Colonic mucosa (tissue), 4 donors: ENCODE measurements around the gene TTC22. TPM values are rescaled to one million over a fixed set of nuclear protein-coding genes. Genes with fewer than 3 reads are reported as not detected.

ENCODE experiments used
- DNase-seq: peaks from one replicate; pipeline ENCODE4 v3.0.0-alpha.2; 2020
- H3K27ac ChIP-seq: fragments of 200-600 bp; one replicate; pipeline ENCODE4 v1.8.0; 2021
- H3K27me3 ChIP-seq: fragments of 200-600 bp; one replicate; pipeline ENCODE4 v1.8.0; 2021
- H3K36me3 ChIP-seq: fragments of 200-600 bp; one replicate; pipeline ENCODE4 v1.8.0; 2021
- H3K4me1 ChIP-seq: fragments of 200-600 bp; one replicate; pipeline ENCODE4 v1.8.0; 2021; ENCODE audit warnings: mild to moderate bottlenecking
- H3K4me3 ChIP-seq: fragments of 200-600 bp; one replicate; pipeline ENCODE4 v1.8.0; 2021
- H3K9ac ChIP-seq, 2 donors: one replicate each; pipeline ENCODE4 v1.7.0; 2013; ENCODE audit warnings: control low read depth in 2 of 2, low read depth in 2 of 2, low read length in 2 of 2
- H3K9me3 ChIP-seq: fragments of 200-600 bp; one replicate; pipeline ENCODE4 v1.8.0; 2021
- CTCF ChIP-seq: fragments of 200-600 bp; IDR thresholded peaks from one replicate; pipeline ENCODE4 v1.8.0; 2022; ENCODE audit warnings: antibody characterized with exemption, mild to moderate bottlenecking
- intact Hi-C: fragments of 100-400 bp; cut with DNase I; formaldehyde crosslinking; loops from one replicate; pipeline ENCODE4 v1.14.1; 2022
- total RNA-seq, 2 donors: library from RNA; stranded (reverse); fragmentation: NEBNext Ultra II Directional in 1 of 2; extraction: Animal tissue kit (Norgen Biotek cat#: 25700) in 1 of 2; gene quantifications; one replicate each; pipeline ENCODE4 v1.2.1, GENCODE V29; 2021
- donor health status: healthy.
- donor health status: DM: no; HTN: no; CAD: no.
- donor health status: DM: no; HTN: no; CAD: no.

Gene TTC22
- total RNA-seq, 2 donors from 2014 or later, result 52.4 to 80.6 TPM

- intact Hi-C loops, result no loop called here
- no peak overlapping the region for H3K9ac ChIP-seq
- DNase-seq, result no peak
- H3K27ac ChIP-seq, result no peak overlapping the region
- no peaks in the 10 kb centered on the region for H3K27me3 ChIP-seq
- H3K9me3 ChIP-seq, result no peaks in the 10 kb centered on the region
- H3K4me3 ChIP-seq, result no peak overlapping the region
- no peaks in the 10 kb centered on the region for H3K36me3 ChIP-seq
- no peak for TF ChIP-seq CTCF
- no peaks in the 10 kb centered on the region for H3K4me1 ChIP-seq
Measured at GRCh38 chr1:54738244-54738643, 62.9 kb downstream of the TTC22 start.

DNA sequence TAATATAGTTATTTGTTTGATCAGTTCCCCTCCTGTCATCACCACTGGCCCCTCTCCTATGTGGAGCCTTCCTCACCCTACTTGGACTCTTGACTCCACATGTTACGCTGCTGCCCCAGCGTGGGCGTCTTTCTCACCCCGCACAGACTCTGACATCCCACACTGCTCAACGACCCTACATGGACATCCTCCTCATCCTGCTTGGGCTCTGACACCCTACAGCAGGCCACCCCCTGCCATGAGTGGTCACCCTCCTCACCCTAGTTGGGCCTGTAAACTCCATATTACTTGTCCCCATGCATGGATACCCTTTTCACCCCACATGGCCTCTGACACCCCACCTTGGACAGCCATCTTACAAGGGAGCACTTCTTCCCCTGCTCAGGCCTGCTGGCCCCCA lies 64.4 kb downstream of the TTC22 start:
- intact Hi-C loops, result no loop called here
- TF ChIP-seq CTCF, result no peak
- H3K36me3 ChIP-seq, result peaks cover under 1% of the 10 kb centered on the region

More for the DNA sequence above, 64.4 kb downstream of the TTC22 start:
- Histone ChIP-seq H3K27ac (no peak overlapping the region), H3K9me3 (no peaks in the 10 kb centered on the region), H3K27me3 (no peaks in the 10 kb centered on the region), H3K4me3 (no peak overlapping the region), H3K9ac (no peak overlapping the region), H3K4me1 (no peaks in the 10 kb centered on the region)
- no peak for DNase-seq

Other genes starting within 250 kb of the TTC22 start
- gene FAM151A, start 177.8 kb downstream of the TTC22 start, total RNA-seq, result 1 to 10 TPM in 1 of 2 donors, under 1 TPM in 1; 0.66 to 2.8 TPM
- 1 to 10 TPM; 3.7 to 5.5 TPM for gene MROH7, start 159.5 kb downstream of the TTC22 start, total RNA-seq
- gene TTC4, start 85.5 kb downstream of the TTC22 start, total RNA-seq, result 10 to 100 TPM; 11.0 to 18.4 TPM
- 10 to 100 TPM; 11.1 to 11.2 TPM for gene PARS2, start 36.8 kb downstream of the TTC22 start, total RNA-seq
- 100 to 1,000 TPM; 254 to 310 TPM for gene DHCR24, start 85.9 kb upstream of the TTC22 start, total RNA-seq
- 10 to 100 TPM; 11.0 to 13.4 TPM for gene TMEM61, start 179.3 kb upstream of the TTC22 start, total RNA-seq
- not detected for gene BSND, start 197.6 kb upstream of the TTC22 start, total RNA-seq
- 10 to 100 TPM; 48.9 to 61.2 TPM for gene PCSK9, start 238.2 kb upstream of the TTC22 start, total RNA-seq